GM18868 (cell line): ENCODE data around the gene CCDC127.
"Not testable (repeated sequence)": the region's sequence is repeated elsewhere in the genome, so short reads cannot be mapped to it uniquely, and the experiment has no call there.

Experiments used
- ATAC-seq: cut with Tn5 transposase; IDR thresholded peaks from one replicate; pipeline ENCODE4 v1.9.1; 2021; ENCODE audit warnings: mild to moderate bottlenecking, moderate library complexity; ENCODE audit not compliant: unreplicated experiment

The CCDC127 gene

GRCh38 chr5:217494-218456 lies at the start of gene CCDC127, which contains the start of gene SDHA:
Gene CCDC127, minus strand, starts transcription at chr5:218153. Its CDS starts 1,304 bp downstream, at chr5:216849.
Gene SDHA, plus strand, starts transcription at chr5:218320. Its CDS starts 36 bp downstream, at chr5:218356.
- peak; percentile 71 for ATAC-seq

GRCh38 chr5:267716-268115 lies 49.8 kb upstream of the CCDC127 start:
- no peak for ATAC-seq

- ATAC-seq, result not testable (repeated sequence)
Observed at GRCh38 chr5:266311-267026, 48.5 kb upstream of the CCDC127 start.

- no peak for ATAC-seq
Observed at GRCh38 chr5:264338-264737, 46.4 kb upstream of the CCDC127 start.

GRCh38 chr5:263275-263974 lies 45.5 kb upstream of the CCDC127 start:
- ATAC-seq, result not testable (repeated sequence)

- ATAC-seq, result no peak
Observed at GRCh38 chr5:257148-257547, 39.2 kb upstream of the CCDC127 start.

GRCh38 chr5:256347-256746 lies 38.4 kb upstream of the CCDC127 start:
- ATAC-seq, result not testable (repeated sequence)

- ATAC-seq, result not testable (repeated sequence)
Observed at GRCh38 chr5:255116-255515, 37.2 kb upstream of the CCDC127 start.

- not testable (repeated sequence) for ATAC-seq
Observed at GRCh38 chr5:254322-254721, 36.4 kb upstream of the CCDC127 start.

- no peak for ATAC-seq
Observed at GRCh38 chr5:252546-252945, 34.6 kb upstream of the CCDC127 start.

- ATAC-seq, result not testable (repeated sequence)
Observed at GRCh38 chr5:251975-252374, 34.0 kb upstream of the CCDC127 start.

GRCh38 chr5:251538-251937 lies 33.6 kb upstream of the CCDC127 start:
- not testable (repeated sequence) for ATAC-seq

GRCh38 chr5:251016-251415 lies 33.1 kb upstream of the CCDC127 start:
- not testable (repeated sequence) for ATAC-seq

- not testable (repeated sequence) for ATAC-seq
Observed at GRCh38 chr5:250396-250795, 32.4 kb upstream of the CCDC127 start.

- not testable (repeated sequence) for ATAC-seq
Observed at GRCh38 chr5:245717-246116, 27.8 kb upstream of the CCDC127 start.

- not testable (repeated sequence) for ATAC-seq
Observed at GRCh38 chr5:243683-244367, 25.9 kb upstream of the CCDC127 start.

- ATAC-seq, result not testable (repeated sequence)
Observed at GRCh38 chr5:241045-241669, 23.2 kb upstream of the CCDC127 start.

GRCh38 chr5:240550-240949 lies 22.6 kb upstream of the CCDC127 start:
- ATAC-seq, result not testable (repeated sequence)

- not testable (repeated sequence) for ATAC-seq
Observed at GRCh38 chr5:237931-238330, 20.0 kb upstream of the CCDC127 start.

GRCh38 chr5:235527-235926 lies 17.6 kb upstream of the CCDC127 start:
- ATAC-seq, result not testable (repeated sequence)
